GM18517 (cell line): Measurements from ENCODE around the gene P2RX6.
"Not testable (repeated sequence)": the region's sequence is repeated elsewhere in the genome, so short reads cannot be mapped to it uniquely, and the experiment has no call there.

Source experiments
- ATAC-seq: cut with Tn5 transposase; IDR thresholded peaks from one replicate; pipeline ENCODE4 v1.9.1; 2021; ENCODE audit warnings: mild to moderate bottlenecking, moderate library complexity; ENCODE audit not compliant: unreplicated experiment

The P2RX6 gene

GRCh38 chr22:21071796-21072195, 56.8 kb downstream of the P2RX6 start:
- not testable (repeated sequence) for ATAC-seq

GRCh38 chr22:21073023-21073422, 58.1 kb downstream of the P2RX6 start:
- ATAC-seq = no peak

DNA sequence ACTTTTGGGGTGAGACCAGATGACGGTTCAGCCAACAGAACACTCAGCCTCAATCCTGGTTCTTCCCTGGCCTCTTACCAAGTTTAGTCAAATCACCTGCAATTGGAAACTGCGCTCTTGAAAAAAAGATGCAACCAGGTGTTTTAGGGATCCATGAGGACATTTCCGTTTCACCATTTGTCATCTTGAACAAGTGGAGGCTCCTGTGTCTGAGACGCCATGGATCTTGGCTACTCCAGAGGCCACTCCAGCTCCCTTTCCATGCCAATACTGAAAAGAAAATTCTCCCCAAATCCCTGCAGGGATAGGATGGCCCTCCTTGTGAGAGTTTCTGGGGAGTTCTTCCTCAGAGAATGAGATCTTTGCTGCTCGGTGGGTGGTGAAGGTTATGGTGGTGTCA, 58.5 kb downstream of the P2RX6 start:
- no peak for ATAC-seq

DNA sequence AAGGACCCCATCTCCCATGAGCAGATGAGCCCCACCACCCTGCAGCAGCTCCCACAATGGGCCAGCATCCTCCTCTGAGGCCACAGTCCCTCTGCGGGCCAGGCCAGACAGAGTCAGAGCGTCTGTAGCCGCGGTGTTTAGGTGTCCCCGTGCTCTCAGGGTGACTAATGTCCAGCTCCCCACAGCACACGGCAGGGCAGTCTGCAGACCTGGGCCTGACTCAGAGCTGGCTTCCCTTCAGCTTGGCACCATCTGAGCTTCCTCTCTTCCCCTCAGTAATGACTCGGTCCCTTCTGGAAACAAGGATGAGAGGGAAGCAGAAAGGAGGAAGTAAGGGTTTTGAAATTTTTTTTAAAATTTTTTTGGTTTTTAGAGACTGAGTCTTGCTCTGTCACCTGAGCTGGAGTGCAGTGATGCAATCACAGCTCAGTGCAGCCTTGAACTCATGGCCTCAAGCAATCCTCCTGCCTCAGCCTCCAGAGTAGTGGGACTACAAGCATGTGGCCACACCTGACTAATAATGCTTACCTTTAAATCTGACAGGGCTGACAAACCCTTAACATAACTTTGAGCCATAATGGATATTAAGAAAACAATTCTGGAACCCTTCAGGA, 59.2 kb downstream of the P2RX6 start:
- ATAC-seq = no peak

GRCh38 chr22:21075516-21076138, 60.7 kb downstream of the P2RX6 start:
- ATAC-seq = no peak

- no peak for ATAC-seq
Measured at GRCh38 chr22:21076912-21077625, 62.1 kb downstream of the P2RX6 start.
